ENCODE measurements around the gene GPX2.
"Not testable (repeated sequence)": the region's sequence is repeated elsewhere in the genome, so short reads cannot be mapped to it uniquely, and the experiment has no call there.

GPX2 gene

DNA sequence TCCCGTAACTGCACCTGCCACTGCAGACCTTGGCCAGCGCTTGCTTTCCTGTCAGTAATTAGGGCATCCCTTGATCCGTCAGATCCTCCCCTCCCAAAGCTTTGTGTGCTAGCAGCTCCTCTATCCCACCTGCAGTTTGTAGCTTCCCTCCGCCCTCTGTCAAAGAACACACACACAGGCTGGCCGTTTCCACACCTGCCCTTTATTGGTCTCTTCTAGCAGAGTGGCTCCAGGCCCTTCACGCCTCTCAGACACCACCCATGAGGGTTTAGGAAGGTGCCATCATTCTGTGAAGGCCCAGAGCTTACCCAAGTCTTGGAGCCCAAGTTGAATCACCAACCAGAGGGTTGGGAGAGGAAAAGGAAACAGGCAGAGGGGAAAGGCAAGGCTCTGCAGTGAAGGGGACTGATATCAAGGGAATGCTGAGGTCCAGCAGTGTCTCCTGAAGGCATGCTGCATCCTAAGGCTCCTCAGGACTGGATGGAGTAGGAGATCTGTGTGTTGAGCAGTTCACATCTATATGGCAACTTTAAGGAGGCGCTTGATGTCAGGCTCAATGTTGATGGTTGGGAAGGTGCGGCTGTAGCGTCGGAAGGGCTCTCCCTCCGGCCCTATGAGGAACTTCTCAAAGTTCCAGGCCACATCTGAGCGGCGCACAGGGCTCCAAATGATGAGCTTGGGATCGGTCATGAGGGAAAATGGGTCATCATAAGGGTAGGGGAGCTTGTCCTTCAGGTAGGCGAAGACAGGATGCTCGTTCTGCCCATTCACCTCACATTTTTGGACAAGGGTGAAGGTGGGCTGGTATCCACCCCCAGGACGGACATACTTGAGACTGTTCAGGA lies 3.4 kb downstream of the GPX2 start:
- no peak for DNase-seq

GRCh38 chr14:64937821-64938193 lies 4.7 kb downstream of the GPX2 start:
- no peak for DNase-seq

- DNase-seq = no peak
Observed at GRCh38 chr14:64937171-64937820, 5.2 kb downstream of the GPX2 start.

DNA sequence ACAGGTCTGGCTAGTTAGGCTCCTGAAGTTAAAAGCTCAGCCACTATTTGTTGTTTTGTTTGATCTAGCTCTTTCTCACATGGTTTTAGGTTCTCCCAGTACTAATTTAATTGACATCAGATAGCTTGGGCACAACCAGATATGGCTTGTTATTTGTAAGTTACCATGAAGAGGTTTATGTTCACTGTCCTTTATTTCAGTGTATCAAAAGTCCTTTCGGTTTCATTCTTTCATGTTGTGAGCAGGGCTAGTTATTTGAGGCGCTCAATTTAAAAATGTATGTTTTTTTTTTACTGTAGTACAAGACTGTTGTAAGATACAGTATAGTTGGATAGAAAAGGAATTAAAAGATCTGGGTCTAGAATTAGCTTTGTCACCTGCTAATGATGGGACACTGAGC lies 7.0 kb downstream of the GPX2 start:
- DNase-seq = no peak

DNA sequence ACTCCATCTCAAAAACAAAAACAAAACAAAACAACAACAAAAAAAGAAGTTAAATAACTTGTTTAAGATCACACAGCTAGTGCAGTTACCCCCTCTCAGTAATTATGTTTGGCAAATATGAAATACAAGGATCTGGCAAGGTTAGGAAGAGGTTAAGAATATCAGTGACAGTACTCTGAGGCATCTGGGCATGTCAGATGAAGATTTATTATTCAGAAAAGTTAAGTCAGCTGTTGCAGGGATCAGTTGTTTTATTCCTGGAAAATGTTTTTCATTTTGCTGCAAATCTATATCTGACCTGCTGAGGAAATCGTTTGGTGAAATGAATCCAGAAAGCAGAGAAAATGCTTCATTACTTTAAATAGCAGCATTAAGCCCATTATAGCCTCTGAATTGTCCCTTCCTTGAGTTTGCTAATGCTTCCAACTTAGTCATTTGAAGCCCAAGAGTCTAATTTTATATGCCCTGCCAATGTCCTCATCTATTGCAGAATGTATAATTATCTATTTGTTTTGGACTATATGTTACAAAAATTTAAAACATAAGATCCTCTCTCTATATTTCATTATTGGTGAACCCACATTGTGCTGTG lies 8.1 kb downstream of the GPX2 start:
- DNase-seq = no peak

GRCh38 chr14:64932231-64932630 lies 10.3 kb downstream of the GPX2 start:
- no peak for DNase-seq

DNA sequence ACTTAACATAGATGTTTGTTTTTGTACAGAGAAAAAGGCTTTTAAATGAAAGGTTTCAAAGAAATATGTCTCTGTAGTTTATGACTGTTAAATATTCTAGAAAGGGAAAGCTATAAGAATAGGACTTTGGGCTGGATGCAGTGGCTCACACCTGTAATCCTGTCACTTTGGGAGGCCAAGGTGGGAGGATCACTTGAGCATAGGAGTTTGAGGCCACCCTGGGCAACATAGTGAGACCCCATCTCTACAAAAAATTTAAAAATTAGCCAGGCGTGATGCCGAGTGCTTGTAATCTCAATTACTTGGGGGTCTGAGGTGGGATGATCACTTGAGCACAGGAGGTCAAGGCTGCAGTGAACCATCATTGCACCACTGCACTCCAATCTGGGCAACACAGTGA lies 11.4 kb downstream of the GPX2 start:
- no peak for DNase-seq

DNA sequence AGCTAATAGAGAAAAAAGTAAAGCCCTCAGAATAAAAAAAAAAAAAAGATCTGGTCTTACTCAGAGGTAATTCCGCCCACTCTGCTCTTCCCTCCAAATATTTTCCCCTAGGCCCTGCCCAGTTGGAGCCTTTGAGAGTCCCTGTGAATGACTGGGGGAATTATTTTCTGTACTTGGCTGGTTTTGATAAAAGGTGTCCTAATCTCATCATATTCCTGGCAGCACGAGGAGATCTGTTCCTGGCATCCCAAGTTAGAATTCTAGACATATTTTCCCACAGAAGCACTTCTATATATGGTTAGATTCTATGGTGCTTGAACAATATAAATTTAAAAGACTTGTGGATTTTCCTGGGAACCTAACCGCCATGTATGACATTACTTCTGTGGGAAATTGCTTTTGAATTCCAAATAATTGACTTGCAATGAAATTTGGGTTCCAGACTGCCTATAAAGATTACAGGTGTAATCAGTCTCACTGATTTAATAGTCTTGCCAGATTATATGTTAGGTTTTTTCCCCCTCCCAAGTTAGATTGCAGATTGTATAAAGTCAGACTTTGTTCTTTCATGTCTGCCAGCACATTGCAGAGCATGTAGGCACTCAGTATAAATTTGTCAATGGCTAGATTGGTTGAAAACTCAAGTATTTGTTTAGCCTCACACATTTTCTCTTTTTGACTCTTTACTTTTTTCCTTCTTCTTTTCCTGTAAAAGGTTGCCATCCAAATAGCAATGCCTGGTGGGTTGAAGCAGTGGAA lies 12.3 kb downstream of the GPX2 start:
- DNase-seq = no peak

DNA sequence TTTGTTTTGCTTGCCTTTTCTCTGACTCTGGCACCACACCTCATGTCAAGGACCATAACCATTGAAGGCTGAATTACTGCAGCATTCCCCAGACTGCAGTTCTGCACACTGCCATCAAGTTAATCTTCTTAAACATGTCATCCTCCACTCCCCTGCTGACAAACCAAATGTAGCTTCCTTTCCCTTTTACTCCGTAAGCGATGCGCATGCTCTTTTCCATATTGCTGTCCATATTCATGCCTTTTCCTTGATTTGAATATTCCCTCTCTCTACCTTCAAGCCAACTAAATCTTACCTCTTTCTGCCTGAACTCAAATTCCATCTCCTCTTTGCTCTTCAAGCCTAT lies 13.6 kb downstream of the GPX2 start:
- DNase-seq = no peak

GRCh38 chr14:64928239-64929013 lies 14.1 kb downstream of the GPX2 start:
- no peak for DNase-seq

- no peak for DNase-seq
Observed at GRCh38 chr14:64927031-64927430, 15.5 kb downstream of the GPX2 start.

DNA sequence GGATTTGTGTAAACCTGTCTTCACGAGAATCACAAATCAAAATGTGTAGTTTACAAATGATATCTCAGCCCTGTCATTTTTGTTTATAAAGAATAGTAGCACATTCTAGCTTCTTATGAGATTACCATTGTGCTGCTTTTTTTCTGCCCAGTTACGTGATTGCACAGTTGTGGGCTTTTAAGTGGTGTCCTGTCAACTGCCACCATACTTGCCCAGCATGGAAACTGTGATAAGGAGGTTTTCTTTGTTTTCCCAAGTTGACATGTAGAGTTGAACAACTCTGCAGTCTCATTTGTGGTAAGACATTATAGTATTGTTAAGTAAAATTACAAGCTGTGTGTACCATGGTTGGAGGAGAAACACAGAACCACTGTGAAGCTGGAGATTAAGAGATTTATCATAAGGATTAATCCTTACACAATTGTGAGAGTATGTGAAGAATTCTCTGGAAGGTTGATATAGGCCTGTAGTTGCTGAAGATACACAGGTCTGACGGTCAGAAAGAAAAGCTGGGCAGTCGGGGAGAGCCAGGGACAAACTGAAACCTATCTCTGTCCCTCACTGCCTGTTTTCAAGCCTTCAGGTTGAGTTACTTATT lies 16.0 kb downstream of the GPX2 start:
- no peak for DNase-seq

- no peak for DNase-seq
Observed at GRCh38 chr14:64923015-64923414, 19.5 kb downstream of the GPX2 start.

- DNase-seq = no peak
Observed at GRCh38 chr14:64920465-64920864, 22.1 kb downstream of the GPX2 start.

GRCh38 chr14:64919618-64920017 lies 22.9 kb downstream of the GPX2 start:
- DNase-seq = no peak

DNA sequence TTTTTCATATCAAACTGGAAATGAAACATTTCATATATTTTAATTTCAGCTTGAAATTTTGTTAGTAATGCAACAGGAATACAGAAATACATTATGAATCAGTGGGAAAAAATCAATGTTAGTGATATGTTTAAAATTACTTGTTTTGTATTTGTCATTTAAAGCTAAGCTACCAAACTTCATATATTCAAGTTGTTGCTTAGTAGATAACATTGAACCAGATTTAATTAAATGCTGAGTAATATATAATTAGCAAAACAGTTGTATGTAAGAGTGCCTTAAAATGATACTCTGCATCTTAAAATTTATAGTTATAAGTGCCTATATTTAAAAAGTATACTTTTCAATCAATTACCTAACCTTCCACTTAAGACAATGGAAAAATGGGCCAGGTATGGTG lies 23.3 kb downstream of the GPX2 start:
- no peak for DNase-seq

DNA sequence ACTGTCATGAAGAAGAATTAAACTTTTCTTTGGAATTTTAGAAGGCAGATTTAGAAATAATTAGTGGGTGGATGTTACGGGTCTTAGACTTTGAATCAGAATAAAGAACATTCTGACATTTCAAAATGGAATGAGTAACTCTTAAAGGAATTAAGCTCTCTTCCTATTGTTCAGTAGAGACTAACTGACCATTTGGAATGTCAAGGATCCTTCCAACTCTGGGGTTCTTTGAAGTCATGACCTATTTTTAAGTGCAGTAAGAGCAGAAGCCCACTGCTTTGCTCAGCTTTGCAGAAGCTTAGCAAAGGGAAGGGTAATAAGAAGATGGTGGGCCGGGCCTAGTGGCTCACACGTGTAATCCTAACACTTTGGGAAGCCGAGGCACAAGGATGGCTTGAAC lies 24.3 kb downstream of the GPX2 start:
- no peak for DNase-seq

DNA sequence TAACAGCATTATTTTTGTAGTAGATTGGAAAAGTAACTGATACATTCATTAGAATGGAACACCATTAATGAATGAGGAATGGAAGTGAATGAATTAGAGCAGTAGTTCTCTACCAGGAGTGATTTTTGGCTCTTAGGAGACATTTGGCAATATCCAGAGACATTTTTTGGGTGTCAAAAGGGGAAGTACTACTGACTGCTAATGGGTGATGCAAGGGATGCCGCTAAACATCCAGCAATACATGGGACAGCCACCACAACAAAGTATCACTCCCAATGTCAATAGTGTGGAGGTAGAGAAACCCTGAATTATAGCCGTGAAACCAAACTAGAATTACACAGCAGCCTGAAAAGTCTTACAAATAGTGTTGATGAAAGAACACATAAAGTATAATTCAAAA lies 26.7 kb downstream of the GPX2 start:
- peak; percentile 15 for DNase-seq

- DNase-seq = no peak
Observed at GRCh38 chr14:64915029-64915424, 27.5 kb downstream of the GPX2 start.

GRCh38 chr14:64914237-64915028 lies 28.1 kb downstream of the GPX2 start, which contains the start of gene CHURC1:
CHURC1 (plus strand) TSS chr14:64914455; CDS start chr14:64914496, 41 bp downstream.
- DNase-seq = peak; percentile 73

DNA sequence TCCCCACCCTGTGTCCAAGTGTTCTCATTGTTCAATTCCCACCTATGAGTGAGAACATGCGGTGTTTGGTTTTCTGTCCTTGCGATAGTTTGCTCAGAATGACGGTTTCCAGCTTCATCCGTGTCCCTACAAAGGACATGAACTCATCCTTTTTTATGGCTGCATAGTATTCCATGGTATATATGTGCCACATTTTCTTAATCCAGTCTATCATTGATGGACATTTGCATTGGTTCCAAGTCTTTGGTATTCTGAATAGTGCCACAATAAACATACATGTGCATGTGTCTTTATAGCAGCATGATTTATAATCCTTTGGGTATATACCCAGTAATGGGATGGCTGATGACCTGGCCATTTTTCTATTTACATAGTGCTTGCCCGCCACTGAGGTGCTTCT lies 29.1 kb downstream of the GPX2 start:
- DNase-seq = not testable (repeated sequence)

All from SIG-M5 (cell line).